GM19452 (cell line): Measurements from ENCODE around the gene ZNF438.
"Not testable (repeated sequence)": the region's sequence is repeated elsewhere in the genome, so short reads cannot be mapped to it uniquely, and the experiment has no call there.

Experiments used
- ATAC-seq: cut with Tn5 transposase; IDR thresholded peaks from one replicate; pipeline ENCODE4 v1.9.1; 2021; ENCODE audit not compliant: unreplicated experiment

Gene ZNF438

GRCh38 chr10:31055573-31056251, 24.0 kb upstream of the ZNF438 start:
- no peak for ATAC-seq

DNA sequence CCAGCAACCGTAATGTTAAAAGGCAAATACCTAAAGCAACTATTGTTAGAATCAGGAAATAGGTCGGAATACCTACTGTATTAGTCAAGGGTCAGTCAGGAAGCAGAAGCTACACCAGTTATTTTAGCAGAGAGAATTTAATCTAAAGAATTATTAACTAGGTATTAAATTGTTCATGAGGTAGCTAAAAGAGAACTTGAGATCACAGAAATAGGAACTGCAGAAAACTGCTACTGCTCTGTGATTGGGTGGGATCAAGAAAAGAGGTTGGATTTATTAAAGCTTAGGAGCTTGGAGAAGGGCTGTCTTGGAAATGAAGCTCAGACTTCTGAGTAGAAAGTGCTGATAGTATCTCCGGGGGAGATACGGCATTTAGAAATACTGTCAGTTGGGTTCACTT, 20.0 kb upstream of the ZNF438 start:
- no peak for ATAC-seq

DNA sequence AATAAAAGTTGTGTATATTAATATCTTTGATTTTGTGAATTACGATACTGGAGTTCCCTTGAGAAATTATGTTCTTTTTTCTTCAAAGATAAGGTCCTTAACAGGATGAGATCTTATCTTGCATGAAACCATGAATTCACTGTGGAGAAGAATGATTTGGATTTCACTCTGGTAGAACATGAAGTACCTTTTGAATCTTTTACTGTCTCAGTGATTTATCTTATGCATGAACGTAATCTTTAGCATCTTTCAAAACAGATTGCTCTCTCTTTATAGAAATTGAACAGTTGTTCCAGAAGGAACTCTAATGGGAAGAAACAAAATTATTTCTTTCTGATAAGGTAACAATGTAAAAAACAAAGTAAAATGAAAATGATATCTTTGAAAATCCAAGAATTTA, 11.0 kb upstream of the ZNF438 start:
- ATAC-seq, result no peak

DNA sequence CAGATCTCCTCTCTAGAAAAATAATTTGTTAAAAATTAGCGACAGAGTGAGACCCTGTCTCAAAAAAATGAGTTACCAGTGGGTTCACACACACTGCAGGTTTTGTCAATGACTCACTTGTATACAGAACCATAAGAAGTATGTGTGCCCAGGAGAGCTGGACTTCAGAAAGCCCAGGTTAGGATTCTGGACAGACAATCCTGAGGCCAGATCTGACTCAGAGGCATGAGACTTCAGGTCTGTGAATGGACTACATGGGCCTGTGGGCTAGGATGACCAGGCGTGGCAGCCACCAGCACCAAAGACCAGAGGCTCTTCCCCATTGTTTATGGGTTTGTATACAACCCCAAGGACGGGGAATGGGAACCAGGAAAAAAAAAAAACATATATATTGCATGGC, 9.3 kb upstream of the ZNF438 start:
- ATAC-seq, result no peak

GRCh38 chr10:31039006-31039405, 7.3 kb upstream of the ZNF438 start:
- ATAC-seq, result not testable (repeated sequence)

- no peak for ATAC-seq
Observed at GRCh38 chr10:31037749-31038148, 6.1 kb upstream of the ZNF438 start.

DNA sequence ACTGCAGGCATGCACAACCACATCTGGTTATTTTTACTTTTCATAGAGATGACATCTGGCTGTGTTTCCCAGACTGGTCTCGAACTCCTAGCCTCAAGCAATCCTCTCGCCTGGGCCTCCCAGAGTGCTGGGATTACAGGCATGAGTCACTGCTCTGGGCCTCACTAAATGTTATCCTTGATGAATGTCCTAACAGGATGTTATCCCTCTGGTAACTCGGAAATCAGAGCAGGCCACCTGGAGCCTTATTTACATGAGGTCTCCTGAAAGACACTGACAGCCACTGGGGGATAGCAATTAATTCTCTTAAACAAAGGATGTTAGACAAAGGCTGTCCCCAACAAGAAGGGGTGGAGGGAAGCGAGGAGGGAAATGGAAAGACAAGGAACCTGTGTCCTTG, 4.5 kb upstream of the ZNF438 start:
- no peak for ATAC-seq

DNA sequence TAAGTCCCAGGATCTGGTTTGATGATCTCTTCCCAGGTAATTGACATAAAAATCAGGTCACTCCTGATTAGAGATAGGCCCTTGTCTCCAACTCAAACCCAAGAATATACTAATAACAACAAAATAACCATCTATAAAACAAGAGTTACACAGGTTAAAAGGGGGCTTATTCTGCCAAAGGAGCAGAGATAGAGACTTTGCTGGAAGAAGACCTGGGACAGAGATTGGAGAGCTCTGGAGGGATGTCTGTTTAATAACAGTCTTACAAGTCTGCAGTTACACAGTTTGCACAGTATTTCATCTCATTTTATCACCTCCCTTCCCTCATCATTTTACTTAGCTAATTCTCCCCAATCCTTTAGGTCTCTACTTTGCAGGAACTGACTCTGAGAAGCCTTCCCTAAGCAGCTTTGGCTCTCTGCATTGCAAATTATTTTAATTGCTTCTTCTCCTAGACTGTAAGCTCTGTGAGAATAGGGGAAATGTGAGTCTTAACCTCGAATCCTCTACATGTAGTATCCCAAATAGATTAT, 3.7 kb upstream of the ZNF438 start:
- no peak for ATAC-seq

- ATAC-seq, result no peak
Observed at GRCh38 chr10:31034098-31034909, 2.6 kb upstream of the ZNF438 start.

- ATAC-seq, result no peak
Observed at GRCh38 chr10:31033147-31033546, 1.5 kb upstream of the ZNF438 start.

DNA sequence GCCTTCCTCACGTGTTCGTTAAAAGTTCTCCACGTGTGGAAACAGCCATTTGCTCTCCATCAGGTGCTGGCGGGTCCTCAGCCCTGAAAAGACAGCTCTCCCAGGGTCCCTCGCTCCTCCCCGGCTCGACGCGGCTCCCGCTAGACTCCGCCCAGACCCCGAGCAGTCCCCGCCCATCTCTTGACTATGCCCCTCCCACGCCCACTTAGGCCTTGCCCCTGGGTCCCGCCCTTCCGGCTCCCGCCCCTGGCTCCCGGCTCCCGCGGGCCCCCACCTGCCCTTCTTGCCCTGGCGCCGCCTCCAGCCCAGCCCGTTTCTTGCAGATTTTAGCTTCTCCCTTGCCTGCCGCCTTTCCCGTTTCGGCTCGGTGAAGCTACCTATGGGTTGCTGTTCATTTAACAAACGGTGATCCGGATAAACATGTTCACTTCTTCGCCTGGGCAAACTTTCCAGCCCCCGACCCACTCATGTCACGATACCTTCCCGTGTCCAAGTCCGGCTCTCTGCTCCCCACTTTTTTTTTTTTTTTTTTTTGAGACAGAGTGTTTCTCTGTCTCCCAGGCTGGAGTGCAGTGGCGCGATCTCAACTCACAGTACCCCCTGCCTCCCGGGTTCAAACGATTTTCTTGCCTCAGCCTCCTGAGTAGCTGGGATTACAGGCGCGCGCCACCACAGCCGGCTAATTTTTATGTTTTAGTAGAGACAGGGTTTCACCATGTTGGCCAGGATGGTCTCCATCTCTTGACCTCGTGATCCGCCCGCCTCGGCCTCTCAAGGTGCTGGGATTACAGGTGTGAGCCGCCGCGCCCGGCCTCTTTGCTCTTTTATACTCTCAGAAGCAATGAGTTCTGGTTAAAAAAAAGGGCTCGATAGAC, 830 bp upstream of the ZNF438 start:
- ATAC-seq, result peak; percentile 77

GRCh38 chr10:31031205-31031557, 484 bp downstream of the ZNF438 start:
- ATAC-seq, result no peak

- no peak for ATAC-seq
Observed at GRCh38 chr10:31030800-31031199, 865 bp downstream of the ZNF438 start.

DNA sequence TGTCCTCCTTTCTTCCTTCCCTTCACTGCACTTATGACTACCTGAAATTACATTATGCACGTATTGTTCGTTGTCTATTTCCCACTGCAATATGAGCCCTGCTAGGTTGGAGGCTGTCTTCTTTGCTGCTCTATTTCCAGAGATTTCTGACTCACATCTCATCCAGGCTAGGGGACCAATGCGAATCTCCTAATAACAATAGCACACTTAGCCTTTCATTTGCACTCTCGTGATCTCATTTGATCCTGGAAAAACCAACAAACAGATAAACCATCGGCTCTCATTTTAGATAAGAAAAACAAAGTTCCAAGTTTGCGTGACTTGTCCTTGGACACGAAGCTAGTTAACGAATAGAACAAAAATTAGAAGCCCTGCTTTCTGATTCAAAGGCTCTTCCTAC, 1.4 kb downstream of the ZNF438 start:
- ATAC-seq, result no peak

- ATAC-seq, result no peak
Observed at GRCh38 chr10:31028081-31028480, 3.6 kb downstream of the ZNF438 start.

- ATAC-seq, result not testable (repeated sequence)
Observed at GRCh38 chr10:31026279-31026678, 5.4 kb downstream of the ZNF438 start.

GRCh38 chr10:31025142-31025541, 6.5 kb downstream of the ZNF438 start:
- ATAC-seq, result no peak

DNA sequence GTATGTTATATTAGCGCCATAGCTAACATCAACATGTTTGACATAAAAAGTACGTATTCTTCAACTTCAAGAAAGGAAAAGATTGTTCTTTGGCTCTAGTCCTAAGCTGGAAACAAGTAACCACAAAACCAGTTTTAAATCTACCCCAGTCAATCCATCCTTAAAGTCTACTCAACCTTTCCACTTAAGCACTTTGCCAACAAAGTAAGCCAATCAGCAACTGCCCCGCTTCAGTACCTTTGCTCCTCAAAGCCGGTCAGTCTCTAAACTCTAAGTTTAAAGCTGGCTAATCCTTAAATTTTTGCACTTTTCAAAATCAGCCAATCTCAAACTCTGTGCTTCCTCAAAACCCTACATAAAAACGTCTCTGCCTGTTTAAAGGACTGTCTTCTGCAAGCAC, 8.1 kb downstream of the ZNF438 start:
- no peak for ATAC-seq

DNA sequence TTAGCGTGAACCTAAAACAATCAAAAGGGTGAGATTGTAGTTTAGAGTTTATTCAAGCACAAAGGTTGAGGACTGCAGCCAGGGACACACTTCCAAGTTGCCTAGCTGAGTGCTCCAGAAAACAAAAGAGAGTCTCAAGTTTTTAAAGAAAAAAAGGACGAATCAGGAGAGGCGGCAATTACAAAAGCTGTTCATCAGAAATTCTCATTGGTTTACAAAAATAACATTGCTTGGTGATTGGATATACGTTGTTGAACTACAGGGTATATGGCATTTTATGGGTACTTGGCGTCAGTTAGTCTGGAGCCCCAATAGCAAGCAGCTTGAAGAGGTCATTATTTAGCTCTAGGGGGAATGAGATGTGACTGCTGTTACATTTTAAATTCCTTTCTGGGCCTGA, 11.5 kb downstream of the ZNF438 start:
- no peak for ATAC-seq

- ATAC-seq, result no peak
Observed at GRCh38 chr10:31018962-31019361, 12.7 kb downstream of the ZNF438 start.

GRCh38 chr10:31018356-31018750, 13.3 kb downstream of the ZNF438 start:
- ATAC-seq, result no peak
